ENCODE results near the gene PARP1. TPM values are rescaled to one million over a fixed set of nuclear protein-coding genes. Genes with fewer than 3 reads are reported as not detected.
A peak's percentile ranks its signal among the peaks of the same experiment; 100 is the strongest.

Gene PARP1
- total and polyA plus RNA-seq, 2 donors (not counting 1 experiment from before 2014, with no cell fraction given): 118 to 180 TPM

DNA sequence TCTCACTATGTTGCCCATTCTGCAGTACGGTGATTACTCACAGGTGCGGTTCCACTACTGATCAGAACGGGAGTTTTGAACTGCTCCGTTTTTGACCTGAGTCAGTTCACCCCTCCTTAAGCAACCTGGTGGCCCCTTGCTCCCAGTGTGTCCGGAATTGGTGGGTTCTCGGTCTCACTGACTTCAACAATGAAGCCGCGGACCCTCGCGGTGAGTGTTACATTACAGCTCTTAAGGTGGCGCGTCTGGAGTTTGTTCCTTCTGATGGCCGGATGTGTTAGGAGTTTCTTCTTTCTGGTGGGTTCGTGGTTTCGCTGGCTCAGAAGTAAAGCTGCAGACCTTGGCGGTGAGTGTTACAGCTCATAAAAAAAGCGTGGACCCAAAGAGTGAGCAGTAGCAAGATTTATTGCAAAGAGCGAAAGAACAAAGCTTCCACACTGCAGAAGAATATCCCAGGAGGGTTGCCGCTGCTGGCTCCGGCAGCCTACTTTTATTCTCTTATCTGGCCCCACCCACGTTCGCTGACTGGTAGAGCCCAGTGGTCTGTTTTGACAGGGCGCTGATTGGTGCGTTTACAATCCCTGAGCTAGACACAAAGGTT lies 17.6 kb upstream of the PARP1 start:
- Histone ChIP-seq H3K79me2 (ENCODE audit: control insufficient read depth, insufficient read depth, low read length) (no peaks in the 10 kb centered on the region), H3K9me3 (ENCODE audit: control extremely low read depth in 1 of 3, control insufficient read depth in 2 of 3, insufficient read depth in 1 of 3, low read length in 2 of 3) (no peaks in the 10 kb centered on the region), H3K4me2 (replicated peaks; ENCODE audit: low read depth, low read length, poor library complexity, severe bottlenecking) (peak overlapping the region; percentile 77), H3K36me3 (replicated peaks in 1 of 2; ENCODE audit: control extremely low read depth in 1 of 2, control insufficient read depth in 1 of 2, extremely low read depth in 1 of 2, insufficient read depth in 2 of 2, low read length in 1 of 2) (no peaks in the 10 kb centered on the region), H2AFZ (ENCODE audit: insufficient read depth, low read depth, low read length, poor library complexity, severe bottlenecking) (peak overlapping the region; percentile 79), H3K27me3 (replicated peaks in 1 of 4; ENCODE audit: control extremely low read depth in 1 of 4, control insufficient read depth in 3 of 4, insufficient read depth in 4 of 4, low read length in 3 of 4) (no peaks in the 10 kb centered on the region), H3K4me1 (ENCODE audit: control insufficient read depth in 2 of 2, insufficient read depth in 2 of 2, low read length in 2 of 2) (peaks cover 7 to 15% of the 10 kb centered on the region in 2 donors), H3K27ac (ENCODE audit: low read length in 2 of 2) (no peak overlapping the region), H4K20me1 (ENCODE audit: control insufficient read depth, insufficient read depth, low read length, poor library complexity, severe bottlenecking) (no peaks in the 10 kb centered on the region), H3K9ac (ENCODE audit: low read length) (peak overlapping the region; percentile 61), H3K4me3 (ENCODE audit: control extremely low read depth in 1 of 5, extremely low read depth in 1 of 5, insufficient read depth in 1 of 5, low read depth in 2 of 5, low read length in 4 of 5) (peak overlapping the region in 4 of 5 experiments; percentile 28 to 59 (median 50))
- DNase-seq (peak; percentile 47), ATAC-seq (ENCODE audit: low read depth) (peak; percentile 53)
- Mint-ChIP-seq H3K4me1 (peaks cover 20% of the 10 kb centered on the region), H3K9me3 (ENCODE audit: insufficient read depth) (no peaks in the 10 kb centered on the region), H3K27me3 (no peaks in the 10 kb centered on the region), H3K4me3 (peak overlapping the region; percentile 90), H3K27ac (peak overlapping the region; percentile 78)
- intact Hi-C loops (cut with micrococcal nuclease): loop anchor here (10.0 kb wide), 1 partner anchor 399 kb away; no protein-coding TSS in a partner anchor
- TF ChIP-seq, protein P1, sequence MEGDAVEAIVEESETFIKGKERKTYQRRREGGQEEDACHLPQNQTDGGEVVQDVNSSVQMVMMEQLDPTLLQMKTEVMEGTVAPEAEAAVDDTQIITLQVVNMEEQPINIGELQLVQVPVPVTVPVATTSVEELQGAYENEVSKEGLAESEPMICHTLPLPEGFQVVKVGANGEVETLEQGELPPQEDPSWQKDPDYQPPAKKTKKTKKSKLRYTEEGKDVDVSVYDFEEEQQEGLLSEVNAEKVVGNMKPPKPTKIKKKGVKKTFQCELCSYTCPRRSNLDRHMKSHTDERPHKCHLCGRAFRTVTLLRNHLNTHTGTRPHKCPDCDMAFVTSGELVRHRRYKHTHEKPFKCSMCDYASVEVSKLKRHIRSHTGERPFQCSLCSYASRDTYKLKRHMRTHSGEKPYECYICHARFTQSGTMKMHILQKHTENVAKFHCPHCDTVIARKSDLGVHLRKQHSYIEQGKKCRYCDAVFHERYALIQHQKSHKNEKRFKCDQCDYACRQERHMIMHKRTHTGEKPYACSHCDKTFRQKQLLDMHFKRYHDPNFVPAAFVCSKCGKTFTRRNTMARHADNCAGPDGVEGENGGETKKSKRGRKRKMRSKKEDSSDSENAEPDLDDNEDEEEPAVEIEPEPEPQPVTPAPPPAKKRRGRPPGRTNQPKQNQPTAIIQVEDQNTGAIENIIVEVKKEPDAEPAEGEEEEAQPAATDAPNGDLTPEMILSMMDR (IDR thresholded peaks at IDR 0.05): no peak
- no peak for TF ChIP-seq EZH2 (IDR thresholded peaks at IDR 0.05; ENCODE audit: borderline replicate concordance, insufficient read depth, low read depth, low read length, poor library complexity, severe bottlenecking)
- CTCF ChIA-PET: interaction anchor here (0.7 to 6.1 kb wide), 18 partner anchors 7 to 208 kb away, joined by 3 to 36 read pairs (median 4); partner anchors contain the start of genes PARP1 and STUM
- POLR2A ChIA-PET: interaction anchor here (0.6 kb wide), 1 partner anchor 16 kb away, joined by 5 read pairs; no protein-coding TSS in a partner anchor
- 7% methylated on average over 23 of the region's 24 CpGs for WGBS (ENCODE audit: insufficient coverage)

DNA sequence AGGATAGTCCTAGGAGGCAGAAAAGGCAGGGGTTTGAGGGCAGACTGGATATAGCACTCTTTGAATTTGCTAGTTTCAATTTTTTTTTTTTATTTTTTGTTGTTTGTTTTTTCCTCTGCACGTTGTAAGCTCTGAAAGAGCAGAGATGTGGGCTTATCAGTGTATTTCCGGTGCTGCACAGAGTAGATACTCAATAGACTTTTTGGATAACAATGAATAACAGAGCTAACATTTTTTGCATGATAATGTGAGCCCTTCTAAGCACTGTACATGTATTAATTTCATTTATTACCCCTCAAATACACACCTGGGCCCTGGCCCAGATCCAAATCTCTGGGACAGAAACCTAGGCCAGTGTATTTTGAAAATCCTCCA lies 17.1 kb upstream of the PARP1 start:
- intact Hi-C loops (cut with micrococcal nuclease): loop anchor here (10.0 kb wide), 1 partner anchor 400 kb away; no protein-coding TSS in a partner anchor
- ChIA-PET CTCF (interaction anchor here (0.7 to 6.1 kb wide), 22 partner anchors 8 to 304 kb away, joined by 3 to 36 read pairs (median 4); partner anchors contain the start of genes PARP1 and STUM), POLR2A (no interaction called here)
- Mint-ChIP-seq H3K4me1 (peaks cover 20% of the 10 kb centered on the region), H3K27me3 (no peaks in the 10 kb centered on the region), H3K9me3 (ENCODE audit: insufficient read depth) (no peaks in the 10 kb centered on the region), H3K27ac (no peak overlapping the region), H3K4me3 (no peak overlapping the region)
- Histone ChIP-seq H3K4me3 (ENCODE audit: control extremely low read depth in 1 of 5, extremely low read depth in 1 of 5, insufficient read depth in 1 of 5, low read depth in 2 of 5, low read length in 4 of 5) (peak overlapping the region in 4 of 5 experiments; percentile 28 to 59 (median 50)), H3K27me3 (replicated peaks in 1 of 4; ENCODE audit: control extremely low read depth in 1 of 4, control insufficient read depth in 3 of 4, insufficient read depth in 4 of 4, low read length in 3 of 4) (no peaks in the 10 kb centered on the region), H3K27ac (ENCODE audit: low read length in 2 of 2) (no peak overlapping the region), H3K9me3 (ENCODE audit: control extremely low read depth in 1 of 3, control insufficient read depth in 2 of 3, insufficient read depth in 1 of 3, low read length in 2 of 3) (no peaks in the 10 kb centered on the region), H3K79me2 (ENCODE audit: control insufficient read depth, insufficient read depth, low read length) (no peaks in the 10 kb centered on the region), H3K4me2 (replicated peaks; ENCODE audit: low read depth, low read length, poor library complexity, severe bottlenecking) (peak overlapping the region; percentile 77), H3K36me3 (replicated peaks in 1 of 2; ENCODE audit: control extremely low read depth in 1 of 2, control insufficient read depth in 1 of 2, extremely low read depth in 1 of 2, insufficient read depth in 2 of 2, low read length in 1 of 2) (no peaks in the 10 kb centered on the region), H3K4me1 (ENCODE audit: control insufficient read depth in 2 of 2, insufficient read depth in 2 of 2, low read length in 2 of 2) (peaks cover 7 to 15% of the 10 kb centered on the region in 2 donors), H2AFZ (ENCODE audit: insufficient read depth, low read depth, low read length, poor library complexity, severe bottlenecking) (peak overlapping the region; percentile 79), H4K20me1 (ENCODE audit: control insufficient read depth, insufficient read depth, low read length, poor library complexity, severe bottlenecking) (no peaks in the 10 kb centered on the region), H3K9ac (ENCODE audit: low read length) (peak overlapping the region; percentile 61)
- WGBS (ENCODE audit: insufficient coverage): no CpG with 5 or more reads among the region's 2 CpGs
- no peak for TF ChIP-seq EZH2 (IDR thresholded peaks at IDR 0.05; ENCODE audit: borderline replicate concordance, insufficient read depth, low read depth, low read length, poor library complexity, severe bottlenecking)
- TF ChIP-seq, protein P1 (IDR thresholded peaks at IDR 0.05): no peak
- ATAC-seq (ENCODE audit: low read depth) (no peak), DNase-seq (no peak)
